Measurements from ENCODE around the gene PITPNC1. TPM values are rescaled to one million over a fixed set of nuclear protein-coding genes. Genes with fewer than 3 reads are reported as not detected.
"Not testable (repeated sequence)": the region's sequence is repeated elsewhere in the genome, so short reads cannot be mapped to it uniquely, and the experiment has no call there.

The PITPNC1 gene
- total RNA-seq, 1 donor from 2014 or later = 14.6 TPM

GRCh38 chr17:67636834-67637520, 259.9 kb downstream of the PITPNC1 start:
- no peak for DNase-seq
- intact Hi-C loops (cut with DNase I) = no loop called here
- no peak for ATAC-seq (ENCODE audit: poor library complexity)

GRCh38 chr17:67637901-67638641, 261.0 kb downstream of the PITPNC1 start:
- no peak for ATAC-seq (ENCODE audit: poor library complexity)
- intact Hi-C loops (cut with DNase I) = no loop called here
- no peak for DNase-seq

- DNase-seq = no peak
- ATAC-seq (ENCODE audit: poor library complexity) = no peak
- intact Hi-C loops (cut with DNase I) = no loop called here
Measured at GRCh38 chr17:67638871-67639270, 261.8 kb downstream of the PITPNC1 start.

GRCh38 chr17:67639555-67639954, 262.5 kb downstream of the PITPNC1 start:
- DNase-seq (no peak), ATAC-seq (ENCODE audit: poor library complexity) (peak; percentile 47)
- intact Hi-C loops (cut with DNase I) = no loop called here

GRCh38 chr17:67639979-67640378, 262.9 kb downstream of the PITPNC1 start:
- intact Hi-C loops (cut with DNase I) = no loop called here
- peak; percentile 50 for ATAC-seq (ENCODE audit: poor library complexity)
- DNase-seq = no peak

GRCh38 chr17:67642488-67642887, 265.4 kb downstream of the PITPNC1 start:
- ATAC-seq (ENCODE audit: poor library complexity) (no peak), DNase-seq (no peak)

GRCh38 chr17:67644061-67644460, 267.0 kb downstream of the PITPNC1 start:
- ATAC-seq (ENCODE audit: poor library complexity) = no peak
- no peak for DNase-seq
- intact Hi-C loops (cut with DNase I) = no loop called here

More at GRCh38 chr17:67642488-67642887, 265.4 kb downstream of the PITPNC1 start:
- intact Hi-C loops (cut with DNase I) = no loop called here

- not testable (repeated sequence) for ATAC-seq (ENCODE audit: poor library complexity)
Measured at GRCh38 chr17:67645195-67645594, 268.1 kb downstream of the PITPNC1 start.

GRCh38 chr17:67646472-67646871, 269.4 kb downstream of the PITPNC1 start:
- intact Hi-C loops (cut with DNase I) = no loop called here
- no peak for DNase-seq
- no peak for ATAC-seq (ENCODE audit: poor library complexity)

More at GRCh38 chr17:67645195-67645594, 268.1 kb downstream of the PITPNC1 start:
- DNase-seq; intact Hi-C loops (cut with DNase I): not testable (repeated sequence)

GRCh38 chr17:67647482-67647881, 270.4 kb downstream of the PITPNC1 start:
- DNase-seq (no peak), ATAC-seq (ENCODE audit: poor library complexity) (no peak)
- intact Hi-C loops (cut with DNase I) = no loop called here

- intact Hi-C loops (cut with DNase I) = no loop called here
- DNase-seq (no peak), ATAC-seq (ENCODE audit: poor library complexity) (peak; percentile 58)
Measured at GRCh38 chr17:67648032-67648905, 271.2 kb downstream of the PITPNC1 start.

- intact Hi-C loops (cut with DNase I); ATAC-seq (ENCODE audit: poor library complexity); DNase-seq: not testable (repeated sequence)
Measured at GRCh38 chr17:67648906-67649295, 271.8 kb downstream of the PITPNC1 start.

GRCh38 chr17:67649891-67650290, 272.8 kb downstream of the PITPNC1 start:
- intact Hi-C loops (cut with DNase I) = no loop called here
- DNase-seq = no peak
- ATAC-seq (ENCODE audit: poor library complexity) = no peak

GRCh38 chr17:67651218-67651579, 274.1 kb downstream of the PITPNC1 start:
- ATAC-seq (ENCODE audit: poor library complexity); intact Hi-C loops (cut with DNase I); DNase-seq: not testable (repeated sequence)

- DNase-seq (no peak), ATAC-seq (ENCODE audit: poor library complexity) (no peak)
- intact Hi-C loops (cut with DNase I) = no loop called here
Measured at GRCh38 chr17:67652433-67652832, 275.4 kb downstream of the PITPNC1 start.

GRCh38 chr17:67655478-67656148, 278.5 kb downstream of the PITPNC1 start:
- DNase-seq (no peak), ATAC-seq (ENCODE audit: poor library complexity) (no peak)
- intact Hi-C loops (cut with DNase I) = no loop called here

GRCh38 chr17:67656494-67657203, 279.6 kb downstream of the PITPNC1 start:
- no peak for ATAC-seq (ENCODE audit: poor library complexity)
- intact Hi-C loops (cut with DNase I) = no loop called here

GRCh38 chr17:67657596-67657995, 280.5 kb downstream of the PITPNC1 start:
- intact Hi-C loops (cut with DNase I) = no loop called here
- DNase-seq (no peak), ATAC-seq (ENCODE audit: poor library complexity) (no peak)

More at GRCh38 chr17:67656494-67657203, 279.6 kb downstream of the PITPNC1 start:
- DNase-seq = no peak
